Measurements from ENCODE around the gene TENM4.

- TF ChIP-seq CTCF (IDR thresholded peaks at IDR 0.05 in 4 of 5, conservative IDR thresholded peaks at IDR 0.05 in 1 of 5), result no peak
- no peak for TF ChIP-seq POLR2A (IDR thresholded peaks at IDR 0.05)
Measured at GRCh38 chr11:78946945-78947902, 493.6 kb downstream of the TENM4 start.

Measured in gastrocnemius medialis (tissue), 4 donors.